AG08396 (cell line): ENCODE results near the gene UBAC2.

ENCODE experiments used
- DNase-seq: peaks from one replicate; pipeline ENCODE4 v3.0.0; 2012; ENCODE audit warnings: low spot score, mixed read lengths

The UBAC2 gene, protein sequence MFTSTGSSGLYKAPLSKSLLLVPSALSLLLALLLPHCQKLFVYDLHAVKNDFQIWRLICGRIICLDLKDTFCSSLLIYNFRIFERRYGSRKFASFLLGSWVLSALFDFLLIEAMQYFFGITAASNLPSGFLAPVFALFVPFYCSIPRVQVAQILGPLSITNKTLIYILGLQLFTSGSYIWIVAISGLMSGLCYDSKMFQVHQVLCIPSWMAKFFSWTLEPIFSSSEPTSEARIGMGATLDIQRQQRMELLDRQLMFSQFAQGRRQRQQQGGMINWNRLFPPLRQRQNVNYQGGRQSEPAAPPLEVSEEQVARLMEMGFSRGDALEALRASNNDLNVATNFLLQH

DNA sequence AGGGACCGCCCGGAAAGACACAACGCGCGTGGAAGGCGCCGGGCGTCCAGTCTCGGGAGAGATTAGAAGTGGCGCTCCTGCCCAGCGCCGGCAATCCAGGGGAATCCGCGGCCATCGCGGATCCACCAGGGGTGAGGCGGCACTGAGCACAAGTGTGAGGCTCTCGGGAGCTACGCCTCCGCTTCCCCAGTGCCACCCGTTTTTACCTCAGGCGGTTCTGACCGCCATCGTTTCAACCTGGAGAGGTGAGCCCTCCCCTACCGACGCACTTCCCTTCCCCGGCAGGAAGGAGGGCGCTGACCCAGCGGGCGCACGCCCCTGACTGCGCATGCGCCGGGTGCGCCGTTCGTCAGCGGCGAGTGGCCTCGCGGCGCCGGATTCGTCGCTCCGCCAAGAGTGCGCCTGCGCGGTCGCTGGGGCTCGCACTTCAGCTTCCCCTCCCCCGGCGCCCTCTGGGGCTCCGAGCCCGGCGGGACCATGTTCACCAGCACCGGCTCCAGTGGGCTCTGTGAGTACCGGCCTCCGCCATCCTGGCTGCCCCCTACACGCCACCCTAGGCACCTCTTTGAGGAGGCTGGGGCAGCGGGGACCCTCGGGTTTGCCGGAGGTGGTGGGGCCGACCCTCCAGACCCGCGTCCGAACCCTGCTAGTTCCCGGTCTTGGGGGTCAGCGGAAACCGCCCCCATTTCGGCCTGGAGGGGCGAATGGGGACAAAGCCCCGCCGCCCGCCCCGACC is at the start of gene UBAC2:
Gene UBAC2 (plus strand): TSS at position 423 of the 736 bp plus-strand sequence. CDS start 55 bp downstream, at position 478.
- DNase-seq: peak; percentile 100

DNA sequence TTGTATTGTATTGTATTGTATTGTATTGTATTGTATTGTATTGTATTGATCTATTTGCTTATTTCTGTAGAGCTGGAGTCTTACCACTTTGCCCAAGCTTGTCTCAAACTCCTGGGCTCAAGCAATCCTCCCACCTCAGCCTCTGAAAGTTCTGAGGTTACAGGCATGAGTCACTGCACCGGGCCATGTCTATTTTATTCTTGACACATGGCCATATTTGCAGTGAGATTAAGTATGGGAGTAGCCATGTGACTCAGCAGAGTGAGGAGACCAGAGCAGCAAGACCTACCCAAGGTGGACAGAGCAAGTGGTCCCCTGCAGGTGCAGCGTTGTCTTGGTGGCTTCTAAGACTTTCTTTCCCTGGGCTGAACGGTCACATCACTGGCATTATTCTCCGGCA is 49.1 kb upstream of the UBAC2 start:
- DNase-seq: peak; percentile 43

DNA sequence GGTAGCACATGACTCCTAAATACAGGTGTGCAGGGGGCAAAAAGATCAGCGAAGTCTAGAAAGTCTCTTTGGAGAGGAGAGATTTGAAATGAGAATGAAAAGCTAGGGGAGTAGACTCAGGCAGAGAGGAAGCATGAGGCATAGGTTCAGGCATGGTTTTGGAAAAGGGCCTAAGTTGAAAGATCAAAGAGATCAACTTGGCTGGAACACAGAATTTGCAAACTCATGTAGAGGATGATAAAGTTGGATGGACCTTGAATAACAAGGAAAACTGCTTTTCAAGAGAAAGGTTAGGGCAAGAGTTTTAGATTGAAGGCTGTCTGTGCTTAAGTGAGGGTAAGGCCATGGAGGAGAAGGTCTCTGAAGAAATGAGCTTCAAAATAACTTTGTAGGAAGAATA is 47.4 kb upstream of the UBAC2 start:
- DNase-seq: no peak

DNA sequence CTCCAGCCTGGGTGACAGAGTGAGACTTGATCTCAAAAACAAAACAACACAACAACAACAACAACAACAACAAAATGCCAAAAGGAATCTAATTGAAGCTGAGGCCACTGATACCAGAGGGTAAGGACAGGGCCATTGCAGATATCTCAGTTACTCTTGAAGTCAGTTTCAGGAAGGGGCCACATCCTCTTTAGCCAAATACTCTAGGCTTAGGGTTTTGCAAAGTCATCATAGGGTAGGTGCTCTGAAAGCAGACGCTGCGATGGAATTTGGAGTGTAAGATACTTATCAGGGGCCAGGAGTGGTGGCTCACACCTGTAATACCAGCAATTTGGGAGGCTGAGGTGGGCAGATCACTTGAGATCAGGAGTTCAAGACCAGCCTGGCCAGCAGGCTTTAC is 46.6 kb upstream of the UBAC2 start:
- DNase-seq: no peak

DNA sequence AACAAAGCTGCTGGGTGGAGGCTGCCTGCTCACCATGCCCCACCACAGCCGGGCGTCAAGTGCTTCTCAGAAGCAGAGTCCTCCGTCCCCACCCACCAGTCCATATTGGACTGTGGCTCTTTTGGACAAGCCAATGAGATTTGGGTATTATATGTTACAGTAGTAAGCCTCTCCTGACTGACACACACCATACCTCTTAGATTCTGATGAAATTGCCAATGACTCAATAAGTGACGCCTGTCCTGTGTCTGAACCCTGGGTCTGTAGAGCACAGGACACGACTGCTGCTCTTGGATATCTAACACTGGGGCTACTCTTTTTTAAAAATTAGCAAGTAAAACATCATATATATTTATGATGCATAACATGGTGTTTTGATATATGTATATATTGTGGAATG is 44.8 kb upstream of the UBAC2 start:
- DNase-seq: no peak

DNA sequence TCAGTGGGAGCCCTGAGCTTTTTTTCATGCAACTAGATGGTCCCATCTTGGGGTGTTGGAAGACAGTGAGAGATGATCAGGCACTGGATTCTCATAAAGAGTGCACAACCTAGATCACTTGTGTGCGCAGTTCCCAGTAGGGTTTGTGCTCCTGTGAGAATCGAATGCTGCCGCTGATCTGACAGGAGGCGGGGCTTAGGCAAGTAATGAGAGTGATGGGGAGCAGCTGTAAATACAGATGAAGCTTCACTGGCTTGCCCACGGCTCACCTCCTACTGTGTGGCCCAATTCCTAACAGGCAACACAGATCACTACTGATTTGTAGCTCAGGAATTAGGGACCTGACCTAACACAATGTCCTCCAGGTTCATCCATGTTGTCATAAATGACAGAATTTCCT is 43.6 kb upstream of the UBAC2 start:
- DNase-seq: no peak

DNA sequence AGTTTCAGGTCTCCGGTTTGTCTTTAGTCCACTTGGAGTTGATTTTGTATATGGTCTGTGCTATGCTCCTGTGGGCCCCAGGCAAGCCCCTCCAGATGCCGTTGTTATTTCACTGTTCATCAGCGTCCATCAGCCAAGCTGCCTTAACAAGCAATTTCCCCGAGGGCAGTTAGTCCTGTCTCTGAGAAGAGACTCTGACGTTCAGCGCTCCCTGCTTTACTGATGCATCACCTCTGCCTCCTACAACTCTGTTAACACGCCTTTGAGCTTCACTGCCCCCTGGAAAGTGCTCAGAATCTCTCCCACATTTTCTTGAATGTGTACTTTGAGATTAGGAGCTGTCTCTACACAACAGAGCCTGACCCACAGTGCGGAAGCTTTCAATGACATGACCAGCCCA is 41.8 kb upstream of the UBAC2 start:
- DNase-seq: no peak

DNA sequence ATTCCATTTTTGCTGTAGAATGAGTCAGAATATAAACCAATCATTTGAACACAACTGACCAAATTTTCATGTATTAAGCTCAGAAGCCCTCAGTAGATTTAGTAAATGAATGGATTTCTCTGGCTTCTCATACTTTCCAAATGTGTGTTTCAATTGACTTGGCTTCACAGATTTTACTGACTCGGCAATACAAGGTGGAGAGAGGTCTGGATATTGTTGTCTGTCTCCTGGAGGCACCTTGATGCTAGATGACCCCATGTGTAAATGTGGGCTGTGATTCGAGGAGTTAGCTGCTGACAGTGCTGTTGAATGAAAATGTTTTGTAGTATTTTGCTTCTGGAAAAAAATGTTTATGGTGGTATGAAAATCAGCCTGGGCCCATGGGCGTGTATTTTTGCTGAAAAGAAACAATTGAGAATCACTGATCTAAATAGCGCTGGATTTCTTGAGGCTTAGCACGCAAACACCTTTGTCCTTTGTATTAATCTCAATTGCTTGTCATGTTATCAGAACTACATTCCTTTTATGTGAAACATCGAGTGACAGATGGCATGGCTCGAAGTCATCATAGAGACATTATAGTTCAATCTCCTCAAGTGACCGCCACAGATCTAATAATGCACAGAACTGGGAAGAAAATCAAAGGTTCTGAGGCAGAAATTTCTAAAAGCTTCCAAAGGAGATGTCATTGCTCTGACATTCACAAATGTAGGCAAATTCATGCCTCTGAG is 41.2 kb upstream of the UBAC2 start:
- DNase-seq: no peak

DNA sequence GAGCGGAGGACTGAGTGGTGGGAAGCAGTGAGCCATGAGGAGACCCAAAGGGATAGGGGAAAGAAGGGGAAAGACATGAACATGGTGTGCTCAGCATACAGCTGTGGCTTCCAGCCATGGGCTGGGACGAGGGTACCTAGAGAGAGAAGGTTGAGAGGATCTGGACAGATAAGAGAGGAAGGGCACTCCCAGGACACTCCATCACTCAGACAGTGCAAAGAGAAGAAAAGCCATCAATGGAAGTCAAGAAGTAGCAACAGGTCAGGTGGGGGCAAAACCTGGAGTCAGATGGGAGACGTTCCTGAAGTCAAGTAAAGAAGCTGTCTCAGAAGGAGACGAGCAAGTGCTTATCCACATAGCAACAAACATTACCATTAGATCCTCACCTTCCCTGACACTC is 40.2 kb upstream of the UBAC2 start:
- DNase-seq: no peak

DNA sequence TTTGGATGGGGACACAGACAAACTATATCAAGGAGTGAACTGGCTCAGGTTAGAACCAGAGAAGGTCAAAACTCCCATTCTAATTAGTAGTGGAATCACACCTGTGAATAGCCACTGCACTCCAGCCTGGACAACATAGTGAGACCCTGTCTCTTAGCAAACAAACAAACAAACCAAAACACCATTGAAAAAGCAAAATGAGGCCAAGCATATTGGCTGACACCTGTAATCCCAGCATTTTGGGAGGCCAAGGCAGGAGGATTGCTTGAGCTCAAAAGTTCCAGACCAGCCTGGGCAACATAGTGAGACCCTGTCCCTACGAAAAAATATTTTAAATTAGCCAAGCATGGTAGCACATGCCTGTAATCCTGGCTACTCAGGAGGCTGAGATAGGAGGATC is 39.1 kb upstream of the UBAC2 start:
- no peak for DNase-seq

DNA sequence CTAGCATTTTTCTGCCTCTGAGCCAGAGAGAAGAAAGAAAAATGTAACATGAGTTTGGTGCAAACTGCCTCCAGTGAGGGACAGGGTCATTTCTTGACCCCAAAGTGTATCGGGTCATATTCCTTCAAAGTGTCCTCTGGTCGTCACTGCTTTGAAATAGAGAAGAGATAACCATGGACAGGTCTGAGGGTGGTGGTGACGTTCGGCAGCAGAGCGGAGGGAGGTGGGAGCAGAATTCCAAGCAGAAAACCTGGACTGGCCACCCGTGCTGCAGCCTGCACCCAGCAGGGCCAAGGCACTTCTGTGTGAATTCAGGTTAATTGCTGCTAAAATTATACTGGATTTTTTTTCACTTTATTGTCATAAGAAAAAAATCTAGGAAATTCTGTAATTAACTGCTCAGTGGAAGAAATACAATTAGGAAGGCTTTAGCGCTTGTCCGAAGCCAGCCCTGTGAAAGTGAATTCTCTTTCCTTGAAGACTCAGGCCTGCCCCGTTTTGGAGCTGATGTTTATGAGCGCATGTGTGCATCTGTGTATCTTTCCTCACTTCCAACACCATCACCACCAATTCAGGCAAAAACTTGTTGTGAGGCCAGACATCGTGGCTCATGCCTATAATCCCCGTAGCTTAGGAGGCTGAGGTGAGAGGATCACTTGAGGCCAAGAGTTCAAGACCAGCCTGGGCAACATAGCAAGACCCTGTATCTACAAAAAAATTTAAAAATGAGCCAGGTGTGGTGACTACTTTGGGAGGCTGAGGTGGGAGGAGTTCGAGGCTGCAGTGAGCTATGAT is 37.9 kb upstream of the UBAC2 start:
- DNase-seq: no peak

DNA sequence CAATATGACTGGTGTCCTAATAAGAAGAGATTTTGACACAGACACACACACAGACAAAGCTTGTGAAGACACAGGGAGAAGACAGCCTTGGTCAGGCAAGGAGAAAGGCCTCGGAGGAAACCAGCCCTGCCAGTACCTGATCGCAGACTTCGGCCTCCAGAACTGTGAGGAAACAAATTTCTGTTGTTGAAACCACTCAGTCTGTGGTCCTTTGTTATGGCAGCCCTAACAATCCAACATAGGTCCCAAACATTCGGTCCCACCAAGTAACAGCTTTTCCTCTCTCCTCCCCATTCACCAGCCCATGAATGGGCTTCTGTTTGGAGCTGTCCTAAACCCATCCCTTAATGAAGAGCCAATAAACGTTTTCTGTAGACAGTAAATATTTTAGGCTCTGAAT is 36.4 kb upstream of the UBAC2 start:
- no peak for DNase-seq

DNA sequence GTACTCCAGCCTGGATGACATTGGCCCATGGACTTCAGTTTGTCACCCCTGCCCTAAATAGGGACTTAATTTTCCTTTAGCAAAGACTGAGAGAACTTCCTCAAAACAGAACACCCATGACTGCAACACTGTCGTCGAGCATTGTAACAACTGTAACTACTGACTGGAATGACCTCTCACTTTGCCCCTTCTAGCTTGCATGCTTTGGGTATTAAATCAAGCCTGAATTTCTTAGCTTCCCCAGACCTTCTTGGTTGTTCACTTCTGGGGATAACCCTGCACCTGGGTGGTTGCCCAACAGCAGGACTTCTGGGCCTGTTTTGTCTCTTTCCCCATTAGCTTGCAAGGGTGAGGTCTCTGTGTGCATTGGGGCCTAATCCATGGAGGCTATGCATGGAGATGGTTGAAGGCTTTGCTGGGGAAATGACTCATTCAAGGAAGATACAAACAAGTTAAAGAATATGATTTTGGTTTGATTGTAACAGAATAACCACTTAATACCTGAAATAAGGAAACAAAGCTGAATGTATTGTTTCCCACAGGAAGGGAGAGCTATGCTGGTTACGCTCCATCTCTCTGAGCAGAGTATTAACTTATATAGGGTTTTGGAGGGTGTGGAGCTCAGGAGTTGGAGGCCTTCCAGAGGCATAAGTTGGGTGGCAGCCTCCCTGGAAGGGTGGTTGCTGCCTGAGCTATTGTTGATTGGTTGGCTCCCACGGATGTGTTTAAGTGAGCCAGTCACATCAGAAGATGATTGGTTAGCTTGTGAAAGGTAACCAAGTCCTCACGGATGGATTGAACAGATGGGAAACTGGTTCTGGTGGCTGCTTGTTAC is 34.7 kb upstream of the UBAC2 start:
- no peak for DNase-seq

DNA sequence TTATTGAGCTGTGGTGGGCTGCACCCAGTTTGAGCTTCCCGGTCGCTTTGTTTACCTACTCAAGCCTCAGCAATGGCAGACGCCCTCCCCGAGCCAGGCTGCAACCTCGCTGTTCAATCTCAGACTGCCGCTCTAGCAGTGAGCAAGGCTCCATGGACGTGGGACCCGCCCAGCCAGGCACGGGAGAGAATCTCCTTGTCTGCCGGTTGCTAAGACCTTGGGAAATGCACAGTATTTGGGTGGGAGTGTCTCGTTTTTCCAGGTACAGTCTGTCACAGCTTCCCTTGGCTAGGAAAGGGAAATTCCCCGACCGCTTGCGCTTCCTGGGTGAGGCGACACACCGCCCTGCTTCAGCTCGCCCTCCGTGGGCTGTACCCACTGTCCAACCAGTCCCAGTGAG is 27.7 kb upstream of the UBAC2 start:
- no peak for DNase-seq

DNA sequence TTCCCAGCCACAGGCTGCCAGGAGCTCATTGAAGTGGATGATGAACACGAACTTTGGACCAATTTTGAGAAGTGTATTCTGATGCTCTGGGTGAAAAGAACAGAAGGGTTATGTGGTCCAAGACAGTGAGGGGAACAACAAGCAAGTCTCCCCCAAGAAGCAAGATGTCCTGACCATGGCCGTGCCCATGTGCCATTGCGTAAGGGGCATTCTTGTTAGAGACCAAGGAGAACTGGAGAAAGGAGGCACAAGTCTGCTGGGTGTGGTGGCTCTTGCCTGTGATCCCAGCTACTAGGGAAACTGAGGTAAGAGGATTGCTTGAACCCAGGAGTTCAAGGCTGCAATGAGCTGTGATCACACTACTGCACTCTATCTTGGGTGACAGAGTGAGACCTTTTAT is 27.0 kb upstream of the UBAC2 start:
- no peak for DNase-seq

DNA sequence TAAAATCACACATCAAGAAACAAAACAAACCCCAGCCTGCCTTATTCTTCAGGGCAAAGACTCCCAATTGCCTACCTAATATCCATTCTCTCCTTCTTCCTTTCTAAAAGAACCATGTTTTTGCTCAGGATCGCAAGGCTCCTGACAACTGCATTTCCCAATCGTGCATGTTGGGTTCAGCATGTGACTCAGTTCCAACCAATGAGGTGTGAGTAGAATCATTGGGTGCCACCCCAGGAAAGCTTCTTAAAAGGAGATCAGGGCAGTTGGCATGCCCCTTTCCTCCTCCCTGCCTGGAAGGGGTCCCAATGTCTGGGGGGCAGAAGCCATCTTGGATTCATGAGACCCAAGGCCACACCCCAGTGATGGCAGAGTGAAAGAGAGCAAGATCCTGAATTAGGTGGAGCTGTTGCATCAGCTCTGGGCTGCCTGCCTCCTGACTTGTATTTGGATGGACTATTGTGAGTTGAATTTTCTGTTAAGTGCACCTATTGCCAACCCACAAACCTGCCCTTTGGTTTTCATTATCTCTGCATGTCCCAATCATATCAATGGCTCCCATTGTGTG is 26.0 kb upstream of the UBAC2 start:
- no peak for DNase-seq

DNA sequence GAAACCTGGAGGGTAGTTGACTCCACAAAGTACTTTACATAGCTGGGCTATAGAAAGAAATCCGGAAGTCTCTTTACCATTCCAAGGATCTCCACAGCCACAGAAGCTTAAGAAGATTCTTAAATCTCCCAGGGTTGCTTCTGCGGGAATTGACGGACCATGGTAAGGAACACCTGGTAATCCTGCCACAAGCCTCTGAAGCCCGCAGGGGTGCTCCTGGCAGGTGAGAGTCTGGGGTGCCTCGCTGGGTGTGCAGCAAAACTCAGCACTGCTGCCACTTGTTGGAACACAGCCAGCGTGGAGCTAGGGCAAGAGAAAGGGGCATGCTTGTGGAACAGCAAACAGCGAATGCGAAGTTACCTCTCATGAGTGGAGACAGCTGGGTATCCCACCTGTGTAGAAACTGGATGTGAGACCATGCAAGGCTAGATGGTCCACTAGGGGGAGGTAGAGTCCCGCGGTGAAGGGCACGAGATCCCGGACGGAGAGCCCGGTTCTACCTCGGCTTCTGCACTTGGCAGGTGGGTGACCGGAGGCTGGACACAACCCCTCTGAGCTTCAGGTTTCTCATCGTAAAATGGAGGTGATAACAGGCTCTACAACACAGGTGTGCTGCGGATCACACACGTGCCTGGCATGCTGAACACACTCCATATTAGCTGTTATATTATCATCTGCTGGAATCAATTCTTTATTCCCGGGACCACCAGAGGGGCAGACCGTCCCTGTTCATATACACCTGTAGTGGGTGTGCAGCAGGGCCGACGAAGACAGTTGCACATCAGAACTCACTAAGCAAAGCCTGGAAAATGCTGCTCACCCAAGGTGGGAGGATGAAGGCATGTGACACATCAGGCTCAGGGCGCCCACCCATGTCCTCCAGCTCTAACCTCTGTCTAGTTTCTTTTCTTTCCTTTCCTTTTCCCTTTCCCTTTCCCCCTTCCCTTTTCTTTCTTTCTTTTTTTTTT is 24.1 kb upstream of the UBAC2 start:
- DNase-seq: peak; percentile 69

DNA sequence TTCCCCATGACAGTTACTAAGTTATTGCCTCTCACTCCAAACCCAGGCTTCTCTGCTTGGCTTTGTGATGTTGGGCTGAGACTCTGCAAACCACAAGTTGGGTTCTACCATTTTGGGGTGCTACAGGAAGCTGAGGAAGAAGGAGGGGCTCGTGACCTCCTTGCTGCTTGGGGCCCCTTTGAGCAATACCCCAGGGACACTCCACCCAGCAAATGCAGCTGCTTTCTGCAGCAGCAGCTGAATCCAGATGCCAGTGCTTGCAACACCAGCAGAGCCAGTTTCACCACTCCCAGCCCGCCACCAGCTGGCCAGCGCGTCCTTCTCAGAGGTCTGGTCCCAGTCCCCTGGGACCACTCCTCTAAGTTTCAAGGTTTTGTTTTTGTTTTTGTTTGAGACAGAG is 22.0 kb upstream of the UBAC2 start:
- no peak for DNase-seq

DNA sequence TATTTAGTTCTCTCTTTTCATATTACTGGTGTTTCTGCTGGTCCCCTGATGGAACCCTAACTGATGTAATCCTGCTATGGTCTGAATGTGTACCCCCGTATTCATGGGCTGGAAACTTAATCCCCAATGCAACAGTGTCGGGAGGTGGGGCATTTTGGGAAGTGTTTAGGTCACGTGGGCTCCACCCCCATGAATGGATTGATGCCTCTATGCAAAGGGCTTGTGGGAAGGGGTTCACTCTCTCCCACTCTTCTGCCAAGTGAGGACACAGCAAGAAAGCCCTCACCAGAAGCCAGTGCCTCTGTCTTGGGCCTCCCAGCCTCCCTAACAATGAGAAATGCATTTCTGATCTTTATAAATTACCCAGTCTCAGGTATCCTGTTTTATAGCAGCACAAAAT is 21.2 kb upstream of the UBAC2 start:
- DNase-seq: no peak

DNA sequence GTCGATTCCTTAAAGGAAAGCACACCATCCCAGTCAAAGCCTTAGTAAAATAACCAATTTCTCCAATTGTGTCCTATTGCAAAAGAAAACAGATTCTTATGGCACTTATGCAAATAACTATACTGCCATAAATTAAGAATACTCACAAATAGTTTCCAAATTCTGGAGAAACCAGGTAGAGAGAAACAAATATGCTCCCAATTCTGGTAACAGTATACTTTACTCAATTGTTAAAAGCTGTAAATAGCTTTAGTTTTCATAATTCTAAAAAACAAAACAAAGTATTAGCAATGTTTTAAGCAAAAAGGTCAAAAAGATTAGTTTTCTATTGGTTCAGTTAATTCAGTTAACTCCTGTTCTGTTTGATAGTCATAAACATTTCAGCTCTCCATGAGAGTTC is 18.2 kb upstream of the UBAC2 start:
- no peak for DNase-seq
